B cell (primary cell): ENCODE data around the gene PDPN.

Experiments used
- CTCF ChIP-seq: fragments of 200-600 bp; IDR thresholded peaks from one replicate; pipeline ENCODE4 v1.8.0; 2022; ENCODE audit warnings: antibody characterized with exemption, mild to moderate bottlenecking
- EZH2 ChIP-seq: IDR thresholded peaks from 2 replicates; pipeline ENCODE4 v1.6.1; 2012; ENCODE audit warnings: borderline replicate concordance, low read depth, mild to moderate bottlenecking, moderate library complexity, low read length; ENCODE audit not compliant: insufficient read depth, poor library complexity, severe bottlenecking

DNA sequence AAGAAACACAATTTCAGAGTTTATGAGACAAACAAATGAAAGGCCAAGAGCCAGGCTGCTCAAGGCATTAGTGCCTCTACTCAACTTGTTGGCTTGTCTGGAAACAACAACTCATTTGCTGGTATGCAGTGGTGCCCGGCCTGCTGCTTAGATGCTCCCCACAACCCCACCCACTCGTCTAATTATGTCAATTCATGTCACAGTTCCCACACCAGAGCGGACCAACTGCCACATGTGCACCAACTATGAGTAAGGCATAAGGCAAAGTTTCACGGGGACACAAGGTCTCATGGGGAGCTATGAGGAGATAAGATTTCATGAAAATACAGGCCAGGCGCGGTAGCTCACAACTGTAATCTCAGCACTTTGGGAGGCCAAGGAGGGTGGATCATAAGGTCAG lies 35.4 kb upstream of the PDPN start:
- TF ChIP-seq CTCF = no peak
- no peak for TF ChIP-seq EZH2
